ACC112 (cell line): ENCODE measurements around the gene PTPRG.

Source experiments
- H2AFZ ChIP-seq: fragments of 200-600 bp; sonication (generic); one replicate; pipeline ENCODE4 v1.6.0; 2017; ENCODE audit warnings: antibody characterized with exemption, low read length; ENCODE audit not compliant: unreplicated experiment
- H3K27ac ChIP-seq: fragments of 200-600 bp; sonication (generic); 2 replicates; pipeline ENCODE4 v1.5.1; 2014; ENCODE audit warnings: low read depth, mild to moderate bottlenecking, antibody characterized with exemption, low read length, moderate library complexity
- H3K27me3 ChIP-seq: fragments of 200-600 bp; sonication (generic); 2 replicates; pipeline ENCODE4 v1.6.1; 2014; ENCODE audit warnings: mild to moderate bottlenecking, antibody characterized with exemption, low read length, moderate library complexity, mixed read lengths; ENCODE audit not compliant: insufficient read depth
- H3K36me3 ChIP-seq: fragments of 200-600 bp; sonication (generic); 2 replicates; pipeline ENCODE4 v1.6.1; 2016; ENCODE audit warnings: mild to moderate bottlenecking, antibody characterized with exemption, low read length, moderate library complexity, mixed read lengths; ENCODE audit not compliant: insufficient read depth
- H3K4me1 ChIP-seq: fragments of 200-600 bp; sonication (generic); one replicate; pipeline ENCODE4 v1.6.1; 2016; ENCODE audit warnings: low read length, mixed read lengths; ENCODE audit not compliant: insufficient read depth, unreplicated experiment, control insufficient read depth
- H3K4me3 ChIP-seq: fragments of 200-600 bp; sonication (generic); 2 replicates; pipeline ENCODE4 v1.5.1; 2014; ENCODE audit warnings: mild to moderate bottlenecking, low read depth, low read length
- H3K79me2 ChIP-seq: fragments of 200-600 bp; sonication (generic); one replicate; pipeline ENCODE4 v1.6.0; 2016; ENCODE audit warnings: low read length; ENCODE audit not compliant: control insufficient read depth, unreplicated experiment, insufficient read depth

The PTPRG gene

GRCh38 chr3:61903931-61904657 lies 342.7 kb downstream of the PTPRG start:
- Histone ChIP-seq H3K36me3 (no peaks in the 10 kb centered on the region), H3K79me2 (no peaks in the 10 kb centered on the region), H3K4me1 (peaks cover 8% of the 10 kb centered on the region), H2AFZ (no peak overlapping the region), H3K27me3 (no peaks in the 10 kb centered on the region), H3K27ac (no peak overlapping the region), H3K4me3 (no peak overlapping the region)

- H3K4me1 ChIP-seq = peaks cover 8% of the 10 kb centered on the region
Observed at GRCh38 chr3:61907210-61907795, 345.9 kb downstream of the PTPRG start.

GRCh38 chr3:61908382-61908781 lies 347.0 kb downstream of the PTPRG start:
- Histone ChIP-seq H3K27me3 (no peaks in the 10 kb centered on the region), H3K4me3 (no peak overlapping the region), H3K27ac (no peak overlapping the region), H3K79me2 (no peaks in the 10 kb centered on the region), H2AFZ (no peak overlapping the region), H3K4me1 (peaks cover 8% of the 10 kb centered on the region), H3K36me3 (no peaks in the 10 kb centered on the region)

More at GRCh38 chr3:61907210-61907795, 345.9 kb downstream of the PTPRG start:
- no peak overlapping the region for H3K27ac ChIP-seq
- no peaks in the 10 kb centered on the region for H3K79me2 ChIP-seq
- H3K4me3 ChIP-seq = no peak overlapping the region
- no peaks in the 10 kb centered on the region for H3K27me3 ChIP-seq
- no peak overlapping the region for H2AFZ ChIP-seq
- H3K36me3 ChIP-seq = no peaks in the 10 kb centered on the region

- H3K4me1 ChIP-seq = no peaks in the 10 kb centered on the region
- H3K79me2 ChIP-seq = no peaks in the 10 kb centered on the region
- no peak overlapping the region for H3K27ac ChIP-seq
- no peaks in the 10 kb centered on the region for H3K27me3 ChIP-seq
- no peaks in the 10 kb centered on the region for H3K36me3 ChIP-seq
- H2AFZ ChIP-seq = no peak overlapping the region
- no peak overlapping the region for H3K4me3 ChIP-seq
Observed at GRCh38 chr3:61910732-61911131, 349.4 kb downstream of the PTPRG start.

- no peak overlapping the region for H2AFZ ChIP-seq
- no peaks in the 10 kb centered on the region for H3K4me1 ChIP-seq
- no peaks in the 10 kb centered on the region for H3K27me3 ChIP-seq
- H3K79me2 ChIP-seq = no peaks in the 10 kb centered on the region
- no peaks in the 10 kb centered on the region for H3K36me3 ChIP-seq
- no peak overlapping the region for H3K4me3 ChIP-seq
- H3K27ac ChIP-seq = no peak overlapping the region
Observed at GRCh38 chr3:61912158-61912557, 350.8 kb downstream of the PTPRG start.

GRCh38 chr3:61913701-61914100 lies 352.3 kb downstream of the PTPRG start:
- H3K27me3 ChIP-seq = no peaks in the 10 kb centered on the region
- H3K36me3 ChIP-seq = no peaks in the 10 kb centered on the region
- no peak overlapping the region for H3K4me3 ChIP-seq
- no peak overlapping the region for H3K27ac ChIP-seq
- no peaks in the 10 kb centered on the region for H3K79me2 ChIP-seq
- H2AFZ ChIP-seq = no peak overlapping the region
- no peaks in the 10 kb centered on the region for H3K4me1 ChIP-seq

- no peak overlapping the region for H2AFZ ChIP-seq
- no peaks in the 10 kb centered on the region for H3K27me3 ChIP-seq
- no peaks in the 10 kb centered on the region for H3K79me2 ChIP-seq
- no peak overlapping the region for H3K27ac ChIP-seq
- no peaks in the 10 kb centered on the region for H3K4me1 ChIP-seq
- no peak overlapping the region for H3K4me3 ChIP-seq
- no peaks in the 10 kb centered on the region for H3K36me3 ChIP-seq
Observed at GRCh38 chr3:61914276-61914675, 352.9 kb downstream of the PTPRG start.

- no peaks in the 10 kb centered on the region for H3K4me1 ChIP-seq
- H2AFZ ChIP-seq = no peak overlapping the region
- H3K4me3 ChIP-seq = no peak overlapping the region
- no peaks in the 10 kb centered on the region for H3K79me2 ChIP-seq
- no peak overlapping the region for H3K27ac ChIP-seq
- no peaks in the 10 kb centered on the region for H3K27me3 ChIP-seq
- no peaks in the 10 kb centered on the region for H3K36me3 ChIP-seq
Observed at GRCh38 chr3:61915296-61915695, 353.9 kb downstream of the PTPRG start.

- Histone ChIP-seq H3K79me2 (no peaks in the 10 kb centered on the region), H3K27me3 (no peaks in the 10 kb centered on the region), H3K36me3 (no peaks in the 10 kb centered on the region), H2AFZ (no peak overlapping the region), H3K27ac (no peak overlapping the region), H3K4me3 (no peak overlapping the region), H3K4me1 (no peaks in the 10 kb centered on the region)
Observed at GRCh38 chr3:61919371-61919770, 358.0 kb downstream of the PTPRG start.

- peaks cover 8% of the 10 kb centered on the region for H3K4me1 ChIP-seq
- no peaks in the 10 kb centered on the region for H3K79me2 ChIP-seq
Observed at GRCh38 chr3:61922118-61922517, 360.7 kb downstream of the PTPRG start.

GRCh38 chr3:61924090-61924735 lies 362.8 kb downstream of the PTPRG start:
- Histone ChIP-seq H3K27ac (no peak overlapping the region), H3K27me3 (no peaks in the 10 kb centered on the region), H2AFZ (no peak overlapping the region), H3K36me3 (no peaks in the 10 kb centered on the region), H3K4me3 (no peak overlapping the region), H3K79me2 (peaks cover 3% of the 10 kb centered on the region), H3K4me1 (peaks cover 16% of the 10 kb centered on the region)

More at GRCh38 chr3:61922118-61922517, 360.7 kb downstream of the PTPRG start:
- no peak overlapping the region for H3K27ac ChIP-seq
- H3K4me3 ChIP-seq = no peak overlapping the region
- no peaks in the 10 kb centered on the region for H3K27me3 ChIP-seq
- no peak overlapping the region for H2AFZ ChIP-seq
- no peaks in the 10 kb centered on the region for H3K36me3 ChIP-seq
